Measurements from ENCODE around the gene SBNO2.

DNA sequence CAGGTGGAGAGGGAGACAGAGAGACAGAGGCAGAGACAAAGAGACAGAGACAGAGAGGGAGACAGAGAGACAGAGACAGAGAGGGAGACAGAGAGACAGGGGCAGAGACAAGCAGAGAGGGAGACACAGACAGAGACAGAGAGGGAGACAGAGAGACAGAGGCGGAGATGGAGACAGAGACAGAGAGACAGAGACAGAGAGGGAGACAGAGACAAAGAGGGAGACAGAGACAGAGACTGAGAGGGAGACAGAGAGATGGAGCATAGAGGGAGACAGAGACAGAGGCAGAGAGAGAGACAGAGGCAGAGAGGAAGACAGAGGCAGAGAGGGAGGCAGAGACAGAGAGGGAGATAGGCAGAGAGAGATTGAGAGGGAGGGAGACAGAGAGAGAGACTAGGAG, 29.3 kb downstream of the SBNO2 start:
- TF ChIP-seq, protein P1, sequence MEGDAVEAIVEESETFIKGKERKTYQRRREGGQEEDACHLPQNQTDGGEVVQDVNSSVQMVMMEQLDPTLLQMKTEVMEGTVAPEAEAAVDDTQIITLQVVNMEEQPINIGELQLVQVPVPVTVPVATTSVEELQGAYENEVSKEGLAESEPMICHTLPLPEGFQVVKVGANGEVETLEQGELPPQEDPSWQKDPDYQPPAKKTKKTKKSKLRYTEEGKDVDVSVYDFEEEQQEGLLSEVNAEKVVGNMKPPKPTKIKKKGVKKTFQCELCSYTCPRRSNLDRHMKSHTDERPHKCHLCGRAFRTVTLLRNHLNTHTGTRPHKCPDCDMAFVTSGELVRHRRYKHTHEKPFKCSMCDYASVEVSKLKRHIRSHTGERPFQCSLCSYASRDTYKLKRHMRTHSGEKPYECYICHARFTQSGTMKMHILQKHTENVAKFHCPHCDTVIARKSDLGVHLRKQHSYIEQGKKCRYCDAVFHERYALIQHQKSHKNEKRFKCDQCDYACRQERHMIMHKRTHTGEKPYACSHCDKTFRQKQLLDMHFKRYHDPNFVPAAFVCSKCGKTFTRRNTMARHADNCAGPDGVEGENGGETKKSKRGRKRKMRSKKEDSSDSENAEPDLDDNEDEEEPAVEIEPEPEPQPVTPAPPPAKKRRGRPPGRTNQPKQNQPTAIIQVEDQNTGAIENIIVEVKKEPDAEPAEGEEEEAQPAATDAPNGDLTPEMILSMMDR (IDR thresholded peaks at IDR 0.05): no peak
- TF ChIP-seq POLR2A (IDR thresholded peaks at IDR 0.05): no peak

Data from breast epithelium (tissue), 3 donors.